ENCODE results near the gene GOLM1.

- no peak for TF ChIP-seq POLR2AphosphoS5 (IDR thresholded peaks at IDR 0.05)
- TF ChIP-seq CTCF (IDR thresholded peaks at IDR 0.05) = no peak
Observed at GRCh38 chr9:86009133-86009532, 90.2 kb downstream of the GOLM1 start.

Measured in sigmoid colon (tissue), 4 donors.